ENCODE measurements around the gene MLIP. TPM values are rescaled to one million over a fixed set of nuclear protein-coding genes. Genes with fewer than 3 reads are reported as not detected.

MLIP gene
- total and polyA plus RNA-seq, 2 of the 13 experiments (the other 11 are each of a cell fraction or from before 2014, with no cell fraction given) = 0.08 to 0.33 TPM

DNA sequence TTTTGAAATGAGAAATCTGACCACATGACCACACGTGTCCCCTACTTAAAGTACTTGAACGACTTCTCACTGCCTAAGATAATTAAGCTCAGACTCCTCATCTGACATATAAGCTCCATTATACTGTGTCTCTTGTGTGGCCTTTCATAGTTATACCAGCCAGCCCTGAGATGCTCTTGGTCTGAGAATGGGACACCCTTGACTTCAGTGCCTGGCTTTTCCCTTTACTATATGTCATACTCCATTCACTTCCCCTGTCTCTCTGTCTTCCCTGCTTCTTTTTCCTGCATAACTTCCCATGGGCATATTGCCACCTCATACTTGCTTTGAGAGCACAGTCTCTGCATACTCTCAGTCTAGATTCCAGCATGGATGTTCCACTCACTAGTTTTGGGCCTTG is 143.6 kb downstream of the MLIP start:
- H3K79me2 ChIP-seq (ENCODE audit: insufficient read depth, low read length) = no peaks in the 10 kb centered on the region
- H3K4me1 ChIP-seq (ENCODE audit: insufficient read depth, low read length) = no peaks in the 10 kb centered on the region
- no TSS peak for BruUV-seq (replicated peaks)
- no peak overlapping the region for H3K9ac ChIP-seq (ENCODE audit: insufficient read depth, low read depth, low read length)
- ChIA-PET POLR2A (no interaction called here), CTCF (ENCODE audit: low intra/inter-chr PET ratio, low total read pairs) (no interaction called here)
- no peak for ATAC-seq
- no peak for DNase-seq (ENCODE audit: low spot score)
- FAIRE-seq = no peak
- H3K9me3 ChIP-seq (ENCODE audit: low read length) = no peaks in the 10 kb centered on the region
- no peaks in the 10 kb centered on the region for H3K36me3 ChIP-seq (replicated peaks in 1 of 2; ENCODE audit: control insufficient read depth in 1 of 2, insufficient read depth in 2 of 2, low read length in 2 of 2)
- in situ Hi-C loops (cut with HindIII; ENCODE audit: extremely low pct_ligation_motif_present, low pct_unique_long_range_greater_than_20kb) = no loop called here
- WGBS (ENCODE audit: low lambda C conversion rate) = 18% methylated on average over 2 of the region's 2 CpGs
- no peak for TF ChIP-seq NAIF1 (CRISPR knock-in tag; IDR thresholded peaks at IDR 0.05; ENCODE audit: borderline replicate concordance)
- no peak for TF ChIP-seq ATRX (CRISPR knock-in tag; IDR thresholded peaks at IDR 0.05; ENCODE audit: borderline replicate concordance)
- TF ChIP-seq WIZ (CRISPR knock-in tag; IDR thresholded peaks at IDR 0.05) = no peak
- no peak for TF ChIP-seq ZNF777 (CRISPR knock-in tag; IDR thresholded peaks at IDR 0.05)
- TF ChIP-seq ZFP36L2 (CRISPR knock-in tag; IDR thresholded peaks at IDR 0.05) = no peak
- TF ChIP-seq, protein P1, sequence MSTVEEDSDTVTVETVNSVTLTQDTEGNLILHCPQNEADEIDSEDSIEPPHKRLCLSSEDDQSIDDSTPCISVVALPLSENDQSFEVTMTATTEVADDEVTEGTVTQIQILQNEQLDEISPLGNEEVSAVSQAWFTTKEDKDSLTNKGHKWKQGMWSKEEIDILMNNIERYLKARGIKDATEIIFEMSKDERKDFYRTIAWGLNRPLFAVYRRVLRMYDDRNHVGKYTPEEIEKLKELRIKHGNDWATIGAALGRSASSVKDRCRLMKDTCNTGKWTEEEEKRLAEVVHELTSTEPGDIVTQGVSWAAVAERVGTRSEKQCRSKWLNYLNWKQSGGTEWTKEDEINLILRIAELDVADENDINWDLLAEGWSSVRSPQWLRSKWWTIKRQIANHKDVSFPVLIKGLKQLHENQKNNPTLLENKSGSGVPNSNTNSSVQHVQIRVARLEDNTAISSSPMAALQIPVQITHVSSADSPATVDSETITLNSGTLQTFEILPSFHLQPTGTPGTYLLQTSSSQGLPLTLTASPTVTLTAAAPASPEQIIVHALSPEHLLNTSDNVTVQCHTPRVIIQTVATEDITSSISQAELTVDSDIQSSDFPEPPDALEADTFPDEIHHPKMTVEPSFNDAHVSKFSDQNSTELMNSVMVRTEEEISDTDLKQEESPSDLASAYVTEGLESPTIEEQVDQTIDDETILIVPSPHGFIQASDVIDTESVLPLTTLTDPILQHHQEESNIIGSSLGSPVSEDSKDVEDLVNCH (CRISPR knock-in tag; IDR thresholded peaks at IDR 0.05) = no peak
- no peak for TF ChIP-seq ZNF678 (CRISPR knock-in tag; IDR thresholded peaks at IDR 0.05)
- TF ChIP-seq GZF1 (CRISPR knock-in tag; IDR thresholded peaks at IDR 0.05) = no peak
- TF ChIP-seq KDM6A (CRISPR knock-in tag; IDR thresholded peaks at IDR 0.05; ENCODE audit: low read depth) = no peak
- no peak for TF ChIP-seq KAT2B (IDR thresholded peaks at IDR 0.05; ENCODE audit: borderline replicate concordance, low read depth, low read length)
- no peak for TF ChIP-seq ZNF589 (CRISPR knock-in tag; conservative IDR thresholded peaks at IDR 0.05)
- TF ChIP-seq SNRNP70 (IDR thresholded peaks at IDR 0.05; ENCODE audit: low read depth, low read length) = no peak
- no peak for TF ChIP-seq NCOA5 (CRISPR knock-in tag; IDR thresholded peaks at IDR 0.05)
- TF ChIP-seq BRD4 (CRISPR knock-in tag; IDR thresholded peaks at IDR 0.05) = no peak
- no peak overlapping the region for H2AFZ ChIP-seq (ENCODE audit: low read length)
- H3K4me2 ChIP-seq (ENCODE audit: low read depth, low read length) = no peak overlapping the region
- no peak overlapping the region for H3K4me3 ChIP-seq (replicated peaks in 1 of 3; ENCODE audit: insufficient read depth in 1 of 3, low read depth in 2 of 3, low read length in 3 of 3)
- H4K20me1 ChIP-seq (ENCODE audit: insufficient read depth, low read length) = no peaks in the 10 kb centered on the region
- no peaks in the 10 kb centered on the region for H3K27me3 ChIP-seq (ENCODE audit: control insufficient read depth in 1 of 2, insufficient read depth in 2 of 2, low read length in 2 of 2)
- intact Hi-C loops (cut with micrococcal nuclease; ENCODE audit: unreplicated experiment) = loop anchor here (5.0 kb wide), 1 partner anchor 53 kb away; no protein-coding TSS in a partner anchor
- no peak overlapping the region for H3K27ac ChIP-seq (ENCODE audit: extremely low read length, insufficient read depth, low read length)
